Suprapubic skin (tissue), 4 donors: ENCODE measurements around the gene RPEL1.

Experiments
- EP300 ChIP-seq: sonication (generic); formaldehyde crosslinking; IDR thresholded peaks from one replicate; pipeline ENCODE4 v1.6.1; 2017; ENCODE audit warnings: antibody characterized with exemption
- POLR2AphosphoS5 ChIP-seq, 3 donors: sonication (generic); formaldehyde crosslinking; IDR thresholded peaks; one replicate each; pipeline ENCODE4 v1.6.1; 2017; ENCODE audit warnings: antibody characterized with exemption in 3 of 3
- TF ChIP-seq, protein P1 (sequence below), 2 donors: fragments of 200-600 bp in 1 of 2; fragments of 450-650 bp in 1 of 2; sonication (generic) in 1 of 2; IDR thresholded peaks; one replicate each; pipeline ENCODE4 v1.5.1; 2016 to 2019; ENCODE audit warnings: antibody characterized with exemption in 2 of 2, mild to moderate bottlenecking in 1 of 2, moderate library complexity in 1 of 2

DNA sequence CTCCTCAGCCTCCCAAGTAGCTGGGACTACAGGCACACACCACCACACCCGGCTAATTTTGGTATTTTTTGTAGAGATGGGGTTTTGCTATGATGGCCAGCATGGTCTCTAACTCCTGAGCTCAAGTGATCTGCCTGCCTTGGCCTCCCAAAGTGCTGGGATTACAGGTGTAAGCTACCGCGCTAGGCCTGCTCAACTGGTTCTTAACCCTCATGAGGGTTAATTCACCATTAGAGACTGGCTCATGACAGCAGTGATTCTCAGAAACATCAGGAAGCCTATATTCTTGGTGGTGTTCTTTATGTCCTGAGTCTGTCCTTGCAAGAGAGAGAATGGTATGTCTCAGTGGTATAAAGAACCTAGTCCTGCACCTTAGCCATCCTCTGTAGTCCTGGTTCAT lies 42.2 kb upstream of the RPEL1 start:
- TF ChIP-seq, protein P1, sequence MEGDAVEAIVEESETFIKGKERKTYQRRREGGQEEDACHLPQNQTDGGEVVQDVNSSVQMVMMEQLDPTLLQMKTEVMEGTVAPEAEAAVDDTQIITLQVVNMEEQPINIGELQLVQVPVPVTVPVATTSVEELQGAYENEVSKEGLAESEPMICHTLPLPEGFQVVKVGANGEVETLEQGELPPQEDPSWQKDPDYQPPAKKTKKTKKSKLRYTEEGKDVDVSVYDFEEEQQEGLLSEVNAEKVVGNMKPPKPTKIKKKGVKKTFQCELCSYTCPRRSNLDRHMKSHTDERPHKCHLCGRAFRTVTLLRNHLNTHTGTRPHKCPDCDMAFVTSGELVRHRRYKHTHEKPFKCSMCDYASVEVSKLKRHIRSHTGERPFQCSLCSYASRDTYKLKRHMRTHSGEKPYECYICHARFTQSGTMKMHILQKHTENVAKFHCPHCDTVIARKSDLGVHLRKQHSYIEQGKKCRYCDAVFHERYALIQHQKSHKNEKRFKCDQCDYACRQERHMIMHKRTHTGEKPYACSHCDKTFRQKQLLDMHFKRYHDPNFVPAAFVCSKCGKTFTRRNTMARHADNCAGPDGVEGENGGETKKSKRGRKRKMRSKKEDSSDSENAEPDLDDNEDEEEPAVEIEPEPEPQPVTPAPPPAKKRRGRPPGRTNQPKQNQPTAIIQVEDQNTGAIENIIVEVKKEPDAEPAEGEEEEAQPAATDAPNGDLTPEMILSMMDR (IDR thresholded peaks at IDR 0.05), result no peak
- TF ChIP-seq EP300, result no peak
- no peak for TF ChIP-seq POLR2AphosphoS5 (IDR thresholded peaks at IDR 0.05)
